ENCODE measurements around the gene DGKZ. TPM values are rescaled to one million over a fixed set of nuclear protein-coding genes. Genes with fewer than 3 reads are reported as not detected.

DGKZ gene
- total and polyA plus RNA-seq, 2 of the 13 experiments (the other 11 are each of a cell fraction or from before 2014, with no cell fraction given): 15.8 to 20.7 TPM

DNA sequence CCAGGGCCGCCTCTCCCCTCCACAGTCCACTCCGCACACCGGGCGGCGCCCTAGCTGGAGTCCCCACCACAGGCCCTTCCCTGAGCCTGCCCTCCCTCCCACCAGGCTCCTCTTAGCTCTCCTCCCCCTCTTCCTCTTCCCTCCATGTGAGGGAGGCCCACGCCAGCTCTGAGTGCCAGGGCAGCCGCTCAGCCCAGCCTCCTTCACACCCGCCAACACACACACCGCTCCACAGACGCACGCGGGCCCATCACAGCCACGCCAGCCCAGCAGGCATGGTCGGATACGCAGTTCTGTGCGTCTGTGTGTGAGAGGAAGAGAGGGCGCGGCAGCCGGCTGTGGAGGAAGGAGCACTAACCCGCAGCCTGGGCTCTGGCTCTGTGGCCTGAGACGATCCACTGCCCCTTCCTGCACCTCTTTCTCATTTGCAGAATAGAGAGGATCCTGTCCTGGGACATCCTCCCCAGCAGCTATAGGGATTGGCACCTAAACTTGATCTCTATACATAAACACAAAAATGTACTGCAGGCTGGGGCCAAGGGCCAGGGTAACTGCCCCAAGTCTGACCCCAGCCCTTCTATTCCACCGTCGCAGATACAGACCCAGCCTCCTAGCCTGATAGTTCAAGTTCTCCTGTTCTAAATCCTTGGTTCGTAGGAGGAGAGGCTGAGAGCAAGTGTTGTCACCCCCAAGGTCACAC lies 40.8 kb downstream of the DGKZ start (continued):
- TF ChIP-seq TRAFD1 (CRISPR knock-in tag; IDR thresholded peaks at IDR 0.05; ENCODE audit: borderline replicate concordance): no peak
- 0 out of 2 replicates have a peak, but pooled peaks have one; percentile 45 for TF ChIP-seq ZNF556 (CRISPR knock-in tag; IDR thresholded peaks at IDR 0.05; ENCODE audit: borderline replicate concordance)
- no peak for TF ChIP-seq E2F5 (CRISPR knock-in tag; conservative IDR thresholded peaks at IDR 0.05)
- TF ChIP-seq PTBP1 (IDR thresholded peaks at IDR 0.05; ENCODE audit: low read depth, low read length, poor library complexity, severe bottlenecking): no peak
- TF ChIP-seq IRF1 (CRISPR knock-in tag; IDR thresholded peaks at IDR 0.05; ENCODE audit: low read depth): 0 out of 2 replicates have a peak, but pooled peaks have one; percentile 56
- 0 out of 2 replicates have a peak, but pooled peaks have one; percentile 8 for TF ChIP-seq MIER2 (CRISPR knock-in tag; IDR thresholded peaks at IDR 0.05)
- TF ChIP-seq PLSCR1 (CRISPR knock-in tag; IDR thresholded peaks at IDR 0.05; ENCODE audit: borderline replicate concordance): no peak
- 0 out of 2 replicates have a peak, but pooled peaks have one; percentile 24 for TF ChIP-seq ZNF768 (CRISPR knock-in tag; IDR thresholded peaks at IDR 0.05)
- TF ChIP-seq HNRNPLL (IDR thresholded peaks at IDR 0.05; ENCODE audit: low read depth, low read length, poor library complexity, severe bottlenecking): peak; percentile 44
- no peak for TF ChIP-seq ZNF782 (CRISPR knock-in tag; IDR thresholded peaks at IDR 0.05; ENCODE audit: borderline replicate concordance)
- TF ChIP-seq SRY (CRISPR knock-in tag; IDR thresholded peaks at IDR 0.05): peak; percentile 40; the same call in 1 of the 2 replicates
- peak; percentile 35 for TF ChIP-seq ZNF883 (CRISPR knock-in tag; IDR thresholded peaks at IDR 0.05; ENCODE audit: not compliant biosample characterization)
- TF ChIP-seq ZNF543 (CRISPR knock-in tag; IDR thresholded peaks at IDR 0.05): 0 out of 2 replicates have a peak, but pooled peaks have one; percentile 50
- TF ChIP-seq, protein P1, sequence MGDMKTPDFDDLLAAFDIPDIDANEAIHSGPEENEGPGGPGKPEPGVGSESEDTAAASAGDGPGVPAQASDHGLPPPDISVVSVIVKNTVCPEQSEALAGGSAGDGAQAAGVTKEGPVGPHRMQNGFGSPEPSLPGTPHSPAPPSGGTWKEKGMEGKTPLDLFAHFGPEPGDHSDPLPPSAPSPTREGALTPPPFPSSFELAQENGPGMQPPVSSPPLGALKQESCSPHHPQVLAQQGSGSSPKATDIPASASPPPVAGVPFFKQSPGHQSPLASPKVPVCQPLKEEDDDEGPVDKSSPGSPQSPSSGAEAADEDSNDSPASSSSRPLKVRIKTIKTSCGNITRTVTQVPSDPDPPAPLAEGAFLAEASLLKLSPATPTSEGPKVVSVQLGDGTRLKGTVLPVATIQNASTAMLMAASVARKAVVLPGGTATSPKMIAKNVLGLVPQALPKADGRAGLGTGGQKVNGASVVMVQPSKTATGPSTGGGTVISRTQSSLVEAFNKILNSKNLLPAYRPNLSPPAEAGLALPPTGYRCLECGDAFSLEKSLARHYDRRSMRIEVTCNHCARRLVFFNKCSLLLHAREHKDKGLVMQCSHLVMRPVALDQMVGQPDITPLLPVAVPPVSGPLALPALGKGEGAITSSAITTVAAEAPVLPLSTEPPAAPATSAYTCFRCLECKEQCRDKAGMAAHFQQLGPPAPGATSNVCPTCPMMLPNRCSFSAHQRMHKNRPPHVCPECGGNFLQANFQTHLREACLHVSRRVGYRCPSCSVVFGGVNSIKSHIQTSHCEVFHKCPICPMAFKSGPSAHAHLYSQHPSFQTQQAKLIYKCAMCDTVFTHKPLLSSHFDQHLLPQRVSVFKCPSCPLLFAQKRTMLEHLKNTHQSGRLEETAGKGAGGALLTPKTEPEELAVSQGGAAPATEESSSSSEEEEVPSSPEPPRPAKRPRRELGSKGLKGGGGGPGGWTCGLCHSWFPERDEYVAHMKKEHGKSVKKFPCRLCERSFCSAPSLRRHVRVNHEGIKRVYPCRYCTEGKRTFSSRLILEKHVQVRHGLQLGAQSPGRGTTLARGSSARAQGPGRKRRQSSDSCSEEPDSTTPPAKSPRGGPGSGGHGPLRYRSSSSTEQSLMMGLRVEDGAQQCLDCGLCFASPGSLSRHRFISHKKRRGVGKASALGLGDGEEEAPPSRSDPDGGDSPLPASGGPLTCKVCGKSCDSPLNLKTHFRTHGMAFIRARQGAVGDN (CRISPR knock-in tag; IDR thresholded peaks at IDR 0.05): peak; percentile 55
- 0 out of 2 replicates have a peak, but pooled peaks have one; percentile 31 for TF ChIP-seq ZNF788 (CRISPR knock-in tag; IDR thresholded peaks at IDR 0.05; ENCODE audit: borderline replicate concordance)
- TF ChIP-seq, protein P2, sequence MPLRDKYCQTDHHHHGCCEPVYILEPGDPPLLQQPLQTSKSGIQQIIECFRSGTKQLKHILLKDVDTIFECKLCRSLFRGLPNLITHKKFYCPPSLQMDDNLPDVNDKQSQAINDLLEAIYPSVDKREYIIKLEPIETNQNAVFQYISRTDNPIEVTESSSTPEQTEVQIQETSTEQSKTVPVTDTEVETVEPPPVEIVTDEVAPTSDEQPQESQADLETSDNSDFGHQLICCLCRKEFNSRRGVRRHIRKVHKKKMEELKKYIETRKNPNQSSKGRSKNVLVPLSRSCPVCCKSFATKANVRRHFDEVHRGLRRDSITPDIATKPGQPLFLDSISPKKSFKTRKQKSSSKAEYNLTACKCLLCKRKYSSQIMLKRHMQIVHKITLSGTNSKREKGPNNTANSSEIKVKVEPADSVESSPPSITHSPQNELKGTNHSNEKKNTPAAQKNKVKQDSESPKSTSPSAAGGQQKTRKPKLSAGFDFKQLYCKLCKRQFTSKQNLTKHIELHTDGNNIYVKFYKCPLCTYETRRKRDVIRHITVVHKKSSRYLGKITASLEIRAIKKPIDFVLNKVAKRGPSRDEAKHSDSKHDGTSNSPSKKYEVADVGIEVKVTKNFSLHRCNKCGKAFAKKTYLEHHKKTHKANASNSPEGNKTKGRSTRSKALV (CRISPR knock-in tag; IDR thresholded peaks at IDR 0.05): peak; percentile 57; the same call in 1 of the 2 replicates

All from HepG2 (cell line).